GM12878 (cell line): ENCODE measurements around the gene TRABD2A. TPM values are rescaled to one million over a fixed set of nuclear protein-coding genes. Genes with fewer than 3 reads are reported as not detected.
A peak's percentile ranks its signal among the peaks of the same experiment; 100 is the strongest.

Experiments used
- BMI1 ChIP-seq: fragments of 450-650 bp; IDR thresholded peaks from 2 replicates; pipeline ENCODE4 v1.6.1; 2016; ENCODE audit warnings: mild to moderate bottlenecking, moderate library complexity, borderline replicate concordance
- CEBPB ChIP-seq, 2 experiments: fragments of 150-350 bp in 1 of 2; IDR thresholded peaks; 2 replicates each; pipeline ENCODE4 v1.6.1; 2012 to 2014; ENCODE audit warnings: low read depth in 2 of 2, low read length in 2 of 2, borderline replicate concordance in 1 of 2, inconsistent platforms in 1 of 2
- DPF2 ChIP-seq: fragments of 450-650 bp; IDR thresholded peaks from 2 replicates; pipeline ENCODE4 v1.6.1; 2017; ENCODE audit warnings: mild to moderate bottlenecking
- EGR1 ChIP-seq, 2 experiments: IDR thresholded peaks; 1 replicate in 1 of 2; 2 replicates in 1 of 2; pipeline ENCODE4 v1.6.1; 2011 to 2012; ENCODE audit warnings: low read depth in 2 of 2, low read length in 2 of 2, borderline replicate concordance in 1 of 2, mild to moderate bottlenecking in 1 of 2, moderate library complexity in 1 of 2
- EP300 ChIP-seq, 2 experiments: fragments of 150-350 bp in 1 of 2; IDR thresholded peaks; 2 replicates each; pipeline ENCODE4 v1.6.1; 2011 to 2012; ENCODE audit warnings: low read depth in 2 of 2, low read length in 2 of 2, borderline replicate concordance in 1 of 2, improper control_type of control experiment in 1 of 2, inconsistent platforms in 1 of 2; ENCODE audit not compliant: control insufficient read depth in 1 of 2
- HDGF ChIP-seq: fragments of 450-650 bp; IDR thresholded peaks from 2 replicates; pipeline ENCODE4 v1.6.1; 2016; ENCODE audit warnings: antibody characterized with exemption
- IKZF1 ChIP-seq: fragments of 450-650 bp; conservative IDR thresholded peaks from 2 replicates; pipeline ENCODE4 v1.6.1; 2017; ENCODE audit warnings: antibody characterized with exemption, mild to moderate bottlenecking
- KLF5 ChIP-seq: fragments of 450-650 bp; IDR thresholded peaks from 2 replicates; pipeline ENCODE4 v1.6.1; 2014; ENCODE audit warnings: mild to moderate bottlenecking; ENCODE audit not compliant: partially characterized antibody
- NBN ChIP-seq: fragments of 450-650 bp; IDR thresholded peaks from 2 replicates; pipeline ENCODE4 v1.6.1; 2016
- NR2F1 ChIP-seq: fragments of 450-650 bp; conservative IDR thresholded peaks from 2 replicates; pipeline ENCODE4 v1.6.1; 2017; ENCODE audit warnings: mild to moderate bottlenecking
- POLR2A ChIP-seq: IDR thresholded peaks from 2 replicates; pipeline ENCODE4 v1.6.1; 2011; ENCODE audit warnings: low read depth, mild to moderate bottlenecking, low read length
- POU2F2 ChIP-seq: IDR thresholded peaks from 3 replicates; pipeline ENCODE4 v1.6.1; 2011; ENCODE audit warnings: low read depth, mild to moderate bottlenecking, low read length, borderline replicate concordance
- RAD21 ChIP-seq: IDR thresholded peaks from 2 replicates; pipeline ENCODE4 v1.6.1; 2011; ENCODE audit warnings: mild to moderate bottlenecking, low read depth, low read length, moderate library complexity; ENCODE audit not compliant: insufficient read depth
- RAD51 ChIP-seq: fragments of 450-650 bp; IDR thresholded peaks from 2 replicates; pipeline ENCODE4 v1.6.1; 2016; ENCODE audit warnings: moderate library complexity, mild to moderate bottlenecking, inconsistent platforms
- RCOR1 ChIP-seq: conservative IDR thresholded peaks from 2 replicates; pipeline ENCODE4 v1.6.1; 2012; ENCODE audit warnings: low read depth, low read length, improper control_type of control experiment
- SIX5 ChIP-seq: IDR thresholded peaks from 2 replicates; pipeline ENCODE4 v1.6.1; 2011; ENCODE audit warnings: mild to moderate bottlenecking, low read depth, low read length, moderate library complexity; ENCODE audit not compliant: severe bottlenecking
- SPI1 ChIP-seq: IDR thresholded peaks from 2 replicates; pipeline ENCODE4 v1.6.1; 2011; ENCODE audit warnings: low read depth, mild to moderate bottlenecking, low read length, moderate library complexity, borderline replicate concordance; ENCODE audit not compliant: insufficient read depth
- SREBF1 ChIP-seq: IDR thresholded peaks from 2 replicates; pipeline ENCODE4 v1.6.1; 2012; ENCODE audit warnings: mild to moderate bottlenecking, low read length
- SUZ12 ChIP-seq: fragments of 200-600 bp; sonication (generic); IDR thresholded peaks from one replicate; pipeline ENCODE4 v1.6.1; 2018; ENCODE audit warnings: antibody characterized with exemption, mild to moderate bottlenecking; ENCODE audit not compliant: unreplicated experiment
- TCF7 ChIP-seq: IDR thresholded peaks from 2 replicates; pipeline ENCODE4 v1.6.1; 2014; ENCODE audit warnings: antibody characterized with exemption, borderline replicate concordance
- YY1 ChIP-seq: IDR thresholded peaks from 2 replicates; pipeline ENCODE4 v1.6.1; 2011; ENCODE audit warnings: low read depth, mild to moderate bottlenecking, low read length
- ZNF622 ChIP-seq: fragments of 450-650 bp; IDR thresholded peaks from 2 replicates; pipeline ENCODE4 v1.6.1; 2017; ENCODE audit warnings: mild to moderate bottlenecking, inconsistent platforms
- polyA plus RNA-seq, 11 experiments: library from polyadenylated mRNA; depleted of rRNA in 4 of 11; unstranded in 6 of 11; stranded (reverse) in 5 of 11; fragments of >200 nt; fragmentation: Nextera tagmentation in 4 of 11; fragmentation: Illumina TruSeq in 1 of 11; extraction: Ambion mirVana in 4 of 11; extraction: Trizol in 1 of 11; gene quantifications; 1 replicate in 1 of 11; 2 replicates in 10 of 11; pipeline versions ENCODE4 v1.2.1 to v1.2.3, GENCODE V29; 2011 to 2016; ENCODE audit warnings: inconsistent platforms in 2 of 11, missing spikeins in 2 of 11, low read depth in 1 of 11
- total RNA-seq, 4 experiments: library from RNA; depleted of rRNA in 3 of 4; stranded (reverse); fragments of >200 nt in 3 of 4; fragmentation: Illumina TruSeq in 1 of 4; extraction: Trizol in 1 of 4; gene quantifications; 2 replicates each; pipeline versions ENCODE4 v1.2.1 to v1.2.3, GENCODE V29; 2013 to 2021
- TF ChIP-seq, protein P1 (sequence below): fragments of 150-350 bp; IDR thresholded peaks from 2 replicates; pipeline ENCODE4 v1.6.1; 2016; ENCODE audit warnings: low read depth, low read length
- TF ChIP-seq, protein P2 (sequence below): fragments of 450-650 bp; IDR thresholded peaks from 2 replicates; pipeline ENCODE4 v1.6.1; 2017; ENCODE audit warnings: antibody characterized with exemption, mild to moderate bottlenecking, moderate library complexity
- TF ChIP-seq, protein P3 (sequence below): IDR thresholded peaks from 2 replicates; pipeline ENCODE4 v1.6.1; 2011; ENCODE audit warnings: low read depth, low read length, improper control_type of control experiment, borderline replicate concordance

Gene TRABD2A
- total and polyA plus RNA-seq, 10 of the 15 experiments (the other 5 are each of a cell fraction or from before 2014, with no cell fraction given), result 1.4 to 7.6 (median 4.1) TPM

DNA sequence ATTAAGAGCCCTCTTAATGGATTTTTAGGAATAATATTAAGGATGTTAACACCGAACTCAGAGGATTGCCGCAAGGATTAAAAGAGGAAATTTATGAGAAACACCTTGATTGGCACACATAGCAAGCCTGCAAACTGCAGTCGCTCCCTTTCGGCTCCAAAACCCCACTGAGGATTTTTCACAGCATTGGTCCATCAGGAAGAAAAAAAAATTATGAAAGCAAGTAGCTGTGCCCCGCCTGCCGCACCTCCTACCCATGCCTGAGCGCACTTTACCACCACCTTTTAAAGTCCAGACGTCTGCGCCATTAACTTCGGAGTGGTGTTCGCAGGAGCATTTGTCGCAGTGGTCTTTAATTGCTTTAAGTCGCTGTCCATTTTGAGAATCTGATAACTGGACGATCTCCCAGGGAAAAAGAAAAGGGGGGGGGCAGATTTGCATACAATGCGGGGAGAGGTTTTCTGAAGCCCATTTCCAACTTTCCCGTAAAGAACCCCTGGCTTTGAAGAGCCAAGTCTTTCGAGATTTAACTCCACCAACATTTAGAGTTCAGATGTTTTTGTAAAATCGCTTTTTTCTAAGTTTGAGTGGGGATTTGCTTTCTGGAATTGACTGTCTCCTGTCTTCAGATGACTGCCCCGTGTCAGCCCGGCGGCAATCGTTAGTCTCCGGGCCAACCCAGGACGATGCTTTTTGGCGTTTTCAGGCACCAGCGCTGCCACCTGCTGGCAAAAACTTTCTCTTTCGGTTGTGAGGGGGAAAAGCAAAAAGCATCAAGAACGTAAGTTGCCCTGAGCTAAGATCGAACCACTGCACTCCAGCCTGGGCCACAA is 913 bp upstream of the TRABD2A start (continued):
- TF ChIP-seq, protein P1, sequence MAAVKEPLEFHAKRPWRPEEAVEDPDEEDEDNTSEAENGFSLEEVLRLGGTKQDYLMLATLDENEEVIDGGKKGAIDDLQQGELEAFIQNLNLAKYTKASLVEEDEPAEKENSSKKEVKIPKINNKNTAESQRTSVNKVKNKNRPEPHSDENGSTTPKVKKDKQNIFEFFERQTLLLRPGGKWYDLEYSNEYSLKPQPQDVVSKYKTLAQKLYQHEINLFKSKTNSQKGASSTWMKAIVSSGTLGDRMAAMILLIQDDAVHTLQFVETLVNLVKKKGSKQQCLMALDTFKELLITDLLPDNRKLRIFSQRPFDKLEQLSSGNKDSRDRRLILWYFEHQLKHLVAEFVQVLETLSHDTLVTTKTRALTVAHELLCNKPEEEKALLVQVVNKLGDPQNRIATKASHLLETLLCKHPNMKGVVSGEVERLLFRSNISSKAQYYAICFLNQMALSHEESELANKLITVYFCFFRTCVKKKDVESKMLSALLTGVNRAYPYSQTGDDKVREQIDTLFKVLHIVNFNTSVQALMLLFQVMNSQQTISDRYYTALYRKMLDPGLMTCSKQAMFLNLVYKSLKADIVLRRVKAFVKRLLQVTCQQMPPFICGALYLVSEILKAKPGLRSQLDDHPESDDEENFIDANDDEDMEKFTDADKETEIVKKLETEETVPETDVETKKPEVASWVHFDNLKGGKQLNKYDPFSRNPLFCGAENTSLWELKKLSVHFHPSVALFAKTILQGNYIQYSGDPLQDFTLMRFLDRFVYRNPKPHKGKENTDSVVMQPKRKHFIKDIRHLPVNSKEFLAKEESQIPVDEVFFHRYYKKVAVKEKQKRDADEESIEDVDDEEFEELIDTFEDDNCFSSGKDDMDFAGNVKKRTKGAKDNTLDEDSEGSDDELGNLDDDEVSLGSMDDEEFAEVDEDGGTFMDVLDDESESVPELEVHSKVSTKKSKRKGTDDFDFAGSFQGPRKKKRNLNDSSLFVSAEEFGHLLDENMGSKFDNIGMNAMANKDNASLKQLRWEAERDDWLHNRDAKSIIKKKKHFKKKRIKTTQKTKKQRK, result no peak
- no peak for TF ChIP-seq NR2F1
- no peak for TF ChIP-seq EP300 (IDR thresholded peaks at IDR 0.05; ENCODE audit: borderline replicate concordance in 1 of 2, control insufficient read depth in 1 of 2, low read depth in 2 of 2, low read length in 2 of 2)
- no peak for TF ChIP-seq DPF2
- no peak for TF ChIP-seq SREBF1
- no peak for TF ChIP-seq ZNF622
- no peak for TF ChIP-seq TCF7
- no peak for TF ChIP-seq SIX5
- TF ChIP-seq IKZF1, result peak; percentile 45; the same call in 1 of the 2 replicates
- peak; percentile 72; the same call in 1 of the 2 replicates for TF ChIP-seq NBN
- TF ChIP-seq, protein P2, sequence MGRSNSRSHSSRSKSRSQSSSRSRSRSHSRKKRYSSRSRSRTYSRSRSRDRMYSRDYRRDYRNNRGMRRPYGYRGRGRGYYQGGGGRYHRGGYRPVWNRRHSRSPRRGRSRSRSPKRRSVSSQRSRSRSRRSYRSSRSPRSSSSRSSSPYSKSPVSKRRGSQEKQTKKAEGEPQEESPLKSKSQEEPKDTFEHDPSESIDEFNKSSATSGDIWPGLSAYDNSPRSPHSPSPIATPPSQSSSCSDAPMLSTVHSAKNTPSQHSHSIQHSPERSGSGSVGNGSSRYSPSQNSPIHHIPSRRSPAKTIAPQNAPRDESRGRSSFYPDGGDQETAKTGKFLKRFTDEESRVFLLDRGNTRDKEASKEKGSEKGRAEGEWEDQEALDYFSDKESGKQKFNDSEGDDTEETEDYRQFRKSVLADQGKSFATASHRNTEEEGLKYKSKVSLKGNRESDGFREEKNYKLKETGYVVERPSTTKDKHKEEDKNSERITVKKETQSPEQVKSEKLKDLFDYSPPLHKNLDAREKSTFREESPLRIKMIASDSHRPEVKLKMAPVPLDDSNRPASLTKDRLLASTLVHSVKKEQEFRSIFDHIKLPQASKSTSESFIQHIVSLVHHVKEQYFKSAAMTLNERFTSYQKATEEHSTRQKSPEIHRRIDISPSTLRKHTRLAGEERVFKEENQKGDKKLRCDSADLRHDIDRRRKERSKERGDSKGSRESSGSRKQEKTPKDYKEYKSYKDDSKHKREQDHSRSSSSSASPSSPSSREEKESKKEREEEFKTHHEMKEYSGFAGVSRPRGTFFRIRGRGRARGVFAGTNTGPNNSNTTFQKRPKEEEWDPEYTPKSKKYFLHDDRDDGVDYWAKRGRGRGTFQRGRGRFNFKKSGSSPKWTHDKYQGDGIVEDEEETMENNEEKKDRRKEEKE, result no peak
- TF ChIP-seq CEBPB (IDR thresholded peaks at IDR 0.05; ENCODE audit: borderline replicate concordance in 1 of 2, low read depth in 2 of 2, low read length in 2 of 2), result 0 out of 4 replicates have a peak, but pooled peaks of 1 of the 2 experiments have one; percentile 28
- peak; percentile 66; the same call in 1 of the 3 replicates for TF ChIP-seq POU2F2
- TF ChIP-seq RCOR1, result no peak
- TF ChIP-seq YY1, result peak; percentile 23; the same call in 1 of the 2 replicates
- peak; percentile 66 for TF ChIP-seq RAD21
- no peak for TF ChIP-seq RAD51
- no peak for TF ChIP-seq POLR2A
- no peak for TF ChIP-seq HDGF
- TF ChIP-seq, protein P3, sequence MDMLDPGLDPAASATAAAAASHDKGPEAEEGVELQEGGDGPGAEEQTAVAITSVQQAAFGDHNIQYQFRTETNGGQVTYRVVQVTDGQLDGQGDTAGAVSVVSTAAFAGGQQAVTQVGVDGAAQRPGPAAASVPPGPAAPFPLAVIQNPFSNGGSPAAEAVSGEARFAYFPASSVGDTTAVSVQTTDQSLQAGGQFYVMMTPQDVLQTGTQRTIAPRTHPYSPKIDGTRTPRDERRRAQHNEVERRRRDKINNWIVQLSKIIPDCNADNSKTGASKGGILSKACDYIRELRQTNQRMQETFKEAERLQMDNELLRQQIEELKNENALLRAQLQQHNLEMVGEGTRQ, result no peak
- TF ChIP-seq BMI1, result no peak
- TF ChIP-seq SPI1, result no peak
- no peak for TF ChIP-seq SUZ12
- no peak for TF ChIP-seq KLF5
- TF ChIP-seq EGR1 (IDR thresholded peaks at IDR 0.05; ENCODE audit: borderline replicate concordance in 1 of 2, low read depth in 2 of 2, low read length in 2 of 2), result no peak
